ENCODE results near the gene SPZ1.
"Not testable (repeated sequence)": the region's sequence is repeated elsewhere in the genome, so short reads cannot be mapped to it uniquely, and the experiment has no call there.

Gene SPZ1

GRCh38 chr5:80299601-80300000, 20.2 kb upstream of the SPZ1 start:
- CTCF ChIA-PET = no interaction called here
- no peak for DNase-seq (ENCODE audit: low read depth, low spot score)
- POLR2A ChIA-PET = no interaction called here
- H3K4me3 ChIP-seq (ENCODE audit: low read depth, low read length) = no peak overlapping the region
- TF ChIP-seq CTCF (IDR thresholded peaks at IDR 0.05; ENCODE audit: insufficient read depth, low read length, missing control alignments) = no peak

GRCh38 chr5:80300125-80300524, 19.7 kb upstream of the SPZ1 start:
- ChIA-PET POLR2A (no interaction called here), CTCF (no interaction called here)

GRCh38 chr5:80300796-80301195, 19.0 kb upstream of the SPZ1 start:
- CTCF ChIA-PET; POLR2A ChIA-PET; H3K4me3 ChIP-seq (ENCODE audit: low read depth, low read length); DNase-seq (ENCODE audit: low read depth, low spot score): not testable (repeated sequence)

More at GRCh38 chr5:80300125-80300524, 19.7 kb upstream of the SPZ1 start:
- no peak overlapping the region for H3K4me3 ChIP-seq (ENCODE audit: low read depth, low read length)
- DNase-seq (ENCODE audit: low read depth, low spot score) = no peak
- TF ChIP-seq CTCF (IDR thresholded peaks at IDR 0.05; ENCODE audit: insufficient read depth, low read length, missing control alignments) = no peak

- POLR2A ChIA-PET; DNase-seq (ENCODE audit: low read depth, low spot score); CTCF ChIA-PET; H3K4me3 ChIP-seq (ENCODE audit: low read depth, low read length): not testable (repeated sequence)
Observed at GRCh38 chr5:80301342-80301741, 18.5 kb upstream of the SPZ1 start.

- no peak for DNase-seq (ENCODE audit: low read depth, low spot score)
- TF ChIP-seq CTCF (IDR thresholded peaks at IDR 0.05; ENCODE audit: insufficient read depth, low read length, missing control alignments) = no peak
- POLR2A ChIA-PET = no interaction called here
- no peak overlapping the region for H3K4me3 ChIP-seq (ENCODE audit: low read depth, low read length)
- CTCF ChIA-PET = interaction anchor here (10.2 kb wide), 1 partner anchor 211 kb away, joined by 309 read pairs; no protein-coding TSS in a partner anchor
Observed at GRCh38 chr5:80302636-80303035, 17.2 kb upstream of the SPZ1 start.

GRCh38 chr5:80308526-80308925, 11.3 kb upstream of the SPZ1 start:
- POLR2A ChIA-PET = no interaction called here
- CTCF ChIA-PET = interaction anchor here (0.7 to 10.2 kb wide), 8 partner anchors 8 to 224 kb away, joined by 3 to 309 read pairs (median 11); partner anchors contain the start of gene SERINC5
- no peak for TF ChIP-seq CTCF (IDR thresholded peaks at IDR 0.05; ENCODE audit: insufficient read depth, low read length, missing control alignments)
- no peak overlapping the region for H3K4me3 ChIP-seq (ENCODE audit: low read depth, low read length)
- no peak for DNase-seq (ENCODE audit: low read depth, low spot score)

GRCh38 chr5:80309871-80310665, 9.7 kb upstream of the SPZ1 start:
- ChIA-PET CTCF (interaction anchor here (5.4 to 10.2 kb wide), 2 partner anchors 218 to 226 kb away, joined by 44 to 309 read pairs; no protein-coding TSS in a partner anchor), POLR2A (no interaction called here)
- no peak overlapping the region for H3K4me3 ChIP-seq (ENCODE audit: low read depth, low read length)
- no peak for DNase-seq (ENCODE audit: low read depth, low spot score)
- no peak for TF ChIP-seq CTCF (IDR thresholded peaks at IDR 0.05; ENCODE audit: insufficient read depth, low read length, missing control alignments)
